ENCODE results near the gene KLK15.

Gene KLK15

GRCh38 chr19:50833117-50833801 is at the start of gene KLK15:
Gene KLK15, minus strand, starts transcription at chr19:50833574. Its CDS starts 2,082 bp downstream, at chr19:50831492.
- no peak for DNase-seq (ENCODE audit: low spot score)

- DNase-seq (ENCODE audit: low spot score), result no peak
Observed at GRCh38 chr19:50882188-50882587, 48.8 kb upstream of the KLK15 start.

- no peak for DNase-seq (ENCODE audit: low spot score)
Observed at GRCh38 chr19:50880241-50880640, 46.9 kb upstream of the KLK15 start.

- no peak for DNase-seq (ENCODE audit: low spot score)
Observed at GRCh38 chr19:50878851-50879250, 45.5 kb upstream of the KLK15 start.

GRCh38 chr19:50877338-50877737 is 44.0 kb upstream of the KLK15 start:
- no peak for DNase-seq (ENCODE audit: low spot score)

- no peak for DNase-seq (ENCODE audit: low spot score)
Observed at GRCh38 chr19:50876456-50876855, 43.1 kb upstream of the KLK15 start.

GRCh38 chr19:50875795-50876422 is 42.5 kb upstream of the KLK15 start:
- DNase-seq (ENCODE audit: low spot score), result no peak

GRCh38 chr19:50874211-50874610 is 40.8 kb upstream of the KLK15 start:
- DNase-seq (ENCODE audit: low spot score), result no peak

GRCh38 chr19:50873056-50873455 is 39.7 kb upstream of the KLK15 start, which contains the start of gene KLK2:
Gene KLK2, plus strand, starts transcription at chr19:50873439. Its CDS starts 35 bp downstream, at chr19:50873474.
- DNase-seq (ENCODE audit: low spot score), result no peak

- no peak for DNase-seq (ENCODE audit: low spot score)
Observed at GRCh38 chr19:50870417-50871089, 37.2 kb upstream of the KLK15 start.

GRCh38 chr19:50869479-50869878 is 36.1 kb upstream of the KLK15 start:
- DNase-seq (ENCODE audit: low spot score), result no peak

- DNase-seq (ENCODE audit: low spot score), result no peak
Observed at GRCh38 chr19:50861496-50862286, 28.3 kb upstream of the KLK15 start.

- DNase-seq (ENCODE audit: low spot score), result no peak
Observed at GRCh38 chr19:50861010-50861409, 27.6 kb upstream of the KLK15 start.

- no peak for DNase-seq (ENCODE audit: low spot score)
Observed at GRCh38 chr19:50859849-50860248, 26.5 kb upstream of the KLK15 start.

- no peak for DNase-seq (ENCODE audit: low spot score)
Observed at GRCh38 chr19:50858886-50859285, 25.5 kb upstream of the KLK15 start.

GRCh38 chr19:50857366-50857765 is 24.0 kb upstream of the KLK15 start:
- no peak for DNase-seq (ENCODE audit: low spot score)

GRCh38 chr19:50854636-50855410 is 21.4 kb upstream of the KLK15 start, which contains the start of gene KLK3:
Gene KLK3, plus strand, starts transcription at chr19:50854915. Its CDS starts 41 bp downstream, at chr19:50854956.
- DNase-seq (ENCODE audit: low spot score), result no peak

GRCh38 chr19:50851620-50852019 is 18.2 kb upstream of the KLK15 start:
- no peak for DNase-seq (ENCODE audit: low spot score)

GRCh38 chr19:50850738-50851137 is 17.4 kb upstream of the KLK15 start:
- DNase-seq (ENCODE audit: low spot score), result no peak

GRCh38 chr19:50844296-50844935 is 11.0 kb upstream of the KLK15 start:
- DNase-seq (ENCODE audit: low spot score), result no peak

- no peak for DNase-seq (ENCODE audit: low spot score)
Observed at GRCh38 chr19:50843701-50844221, 10.4 kb upstream of the KLK15 start.
